Fibroblast of lung (primary cell): Measurements from ENCODE around the gene NAPB.

ENCODE experiments used
- CTCF ChIP-seq, 2 donors: IDR thresholded peaks in 1 of 2; conservative IDR thresholded peaks in 1 of 2; 1 replicate in 1 of 2; 2 replicates in 1 of 2; pipeline ENCODE4 v1.5.1; 2011 to 2012; ENCODE audit warnings: low read length in 2 of 2, control low read depth in 1 of 2, inconsistent platforms in 1 of 2, low read depth in 1 of 2, mild to moderate bottlenecking in 1 of 2
- EZH2 ChIP-seq: IDR thresholded peaks from 2 replicates; pipeline ENCODE4 v1.5.1; 2012; ENCODE audit warnings: low read length, control low read depth, mild to moderate bottlenecking; ENCODE audit errors: missing control alignments

DNA sequence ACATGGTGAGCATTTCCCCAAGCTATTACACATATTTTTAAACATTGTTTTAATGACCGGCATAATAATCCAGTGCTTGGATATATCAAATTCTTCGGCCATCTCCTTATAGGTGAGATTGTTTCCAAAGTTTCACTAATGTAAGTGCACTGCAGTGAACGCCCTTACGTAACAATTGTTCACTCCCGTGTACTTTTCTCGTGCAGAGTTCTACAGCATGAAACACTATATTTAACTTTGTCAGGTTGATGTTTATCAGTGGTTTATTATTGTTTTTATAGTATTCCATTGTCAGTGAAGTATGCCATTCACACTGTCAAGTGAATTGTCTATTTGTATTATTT, 62.8 kb downstream of the NAPB start:
- no peak for TF ChIP-seq CTCF (conservative IDR thresholded peaks at IDR 0.05 in 1 of 2, IDR thresholded peaks at IDR 0.05 in 1 of 2; ENCODE audit: low read depth in 1 of 2, low read length in 2 of 2)
- TF ChIP-seq EZH2 = no peak
